ENCODE data around the gene SIPA1L3. TPM values are rescaled to one million over a fixed set of nuclear protein-coding genes. Genes with fewer than 3 reads are reported as not detected.

The SIPA1L3 gene
- total and polyA plus RNA-seq, 10 of the 15 experiments (the other 5 are each of a cell fraction or from before 2014, with no cell fraction given) = 0.24 to 66.2 (median 19.1) TPM

DNA sequence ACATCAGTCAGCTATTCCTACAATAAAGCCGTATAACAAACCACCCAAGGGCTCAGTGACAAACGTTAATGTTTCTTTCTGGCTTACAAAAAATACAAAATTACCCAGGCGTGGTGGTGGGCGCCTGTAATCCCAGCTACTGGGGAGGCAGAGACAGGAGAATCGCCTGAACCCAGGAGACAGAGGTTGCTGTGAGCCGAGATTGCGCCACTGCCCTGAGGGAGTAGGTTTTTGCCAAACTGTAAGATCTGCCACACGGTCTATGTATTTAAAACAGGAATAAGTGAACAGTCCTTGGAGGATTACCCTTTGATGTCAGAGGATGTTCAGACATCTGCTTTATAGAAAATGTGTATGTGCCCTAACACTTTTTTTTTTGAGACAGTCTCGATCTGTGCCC is 211.2 kb downstream of the SIPA1L3 start:
- in situ Hi-C loops (cut with MboI) (no loop called here), intact Hi-C loops (cut with micrococcal nuclease; ENCODE audit: unreplicated experiment) (no loop called here)
- FAIRE-seq = no peak
- Histone ChIP-seq H3K36me3 (ENCODE audit: control insufficient read depth in 2 of 2, insufficient read depth in 2 of 2, low read length in 1 of 2) (peaks cover 18 to 28% of the 10 kb centered on the region in 2 experiments), H3K79me2 (ENCODE audit: control insufficient read depth, insufficient read depth, low read length) (no peaks in the 10 kb centered on the region), H2AFZ (ENCODE audit: control insufficient read depth, low read depth, low read length) (no peak overlapping the region), H3K4me1 (ENCODE audit: control insufficient read depth, insufficient read depth, low read length) (no peaks in the 10 kb centered on the region), H3K9me3 (replicated peaks; ENCODE audit: control insufficient read depth, insufficient read depth, low read length) (no peaks in the 10 kb centered on the region; the same call in 2 of the 3 replicates), H3K27me3 (replicated peaks in 1 of 2; ENCODE audit: control insufficient read depth in 2 of 2, insufficient read depth in 2 of 2, low read length in 1 of 2) (no peaks in the 10 kb centered on the region), H3K4me3 (no peak overlapping the region), H3K4me2 (ENCODE audit: control insufficient read depth, insufficient read depth) (no peak overlapping the region), H4K20me1 (ENCODE audit: control insufficient read depth, insufficient read depth) (no peaks in the 10 kb centered on the region), H3K27ac (ENCODE audit: control insufficient read depth, insufficient read depth) (no peak overlapping the region), H3K9ac (ENCODE audit: control insufficient read depth, insufficient read depth, low read length) (no peak overlapping the region)
- ChIA-PET POLR2A (interaction anchor here (0.6 kb wide), 1 partner anchor 129 kb away, joined by 3 read pairs; no protein-coding TSS in a partner anchor), RAD21 (ENCODE audit: unreplicated experiment) (no interaction called here), CTCF (interaction anchor here (0.7 to 1.9 kb wide), 3 partner anchors 58 to 218 kb away, joined by 3 to 5 read pairs (median 4); no protein-coding TSS in a partner anchor), SMC1A (ENCODE audit: uncharacterized antibody, unreplicated experiment) (no interaction called here)
- ATAC-seq = no peak
- WGBS (ENCODE audit: insufficient coverage, insufficient replicate concordance, low lambda C conversion rate, missing lambda C conversion rate) = 84% methylated on average over 9 of the region's 9 CpGs
- no peak for DNase-seq (ENCODE audit: low read depth, low spot score)
- BruUV-seq (replicated peaks) = no TSS peak
- TF ChIP-seq TCF12 (IDR thresholded peaks at IDR 0.05; ENCODE audit: low read depth, low read length) (no peak), BMI1 (IDR thresholded peaks at IDR 0.05; ENCODE audit: borderline replicate concordance) (no peak), FOXM1 (IDR thresholded peaks at IDR 0.05; ENCODE audit: low read depth, low read length) (no peak), MTA3 (IDR thresholded peaks at IDR 0.05; ENCODE audit: borderline replicate concordance, low read length) (no peak), ATF3 (IDR thresholded peaks at IDR 0.05; ENCODE audit: borderline replicate concordance, extremely low read depth, low read depth, low read length) (no peak), HDAC6 (IDR thresholded peaks at IDR 0.05; ENCODE audit: unreplicated experiment) (no peak), IKZF1 (conservative IDR thresholded peaks at IDR 0.05) (no peak), BCL11A (IDR thresholded peaks at IDR 0.05; ENCODE audit: low read depth, low read length) (no peak), RB1 (IDR thresholded peaks at IDR 0.05; ENCODE audit: borderline replicate concordance) (no peak), SKIL (IDR thresholded peaks at IDR 0.05; ENCODE audit: low read depth, poor library complexity, severe bottlenecking) (no peak)

Data from GM12878 (cell line).